Ammon's horn (tissue), 1 donor: ENCODE data around the gene ATXN7L3B.

Source experiments
- DNase-seq: peaks from one replicate; pipeline ENCODE4 v3.0.0-alpha.2; 2016; ENCODE audit warnings: low spot score

The ATXN7L3B gene

DNA sequence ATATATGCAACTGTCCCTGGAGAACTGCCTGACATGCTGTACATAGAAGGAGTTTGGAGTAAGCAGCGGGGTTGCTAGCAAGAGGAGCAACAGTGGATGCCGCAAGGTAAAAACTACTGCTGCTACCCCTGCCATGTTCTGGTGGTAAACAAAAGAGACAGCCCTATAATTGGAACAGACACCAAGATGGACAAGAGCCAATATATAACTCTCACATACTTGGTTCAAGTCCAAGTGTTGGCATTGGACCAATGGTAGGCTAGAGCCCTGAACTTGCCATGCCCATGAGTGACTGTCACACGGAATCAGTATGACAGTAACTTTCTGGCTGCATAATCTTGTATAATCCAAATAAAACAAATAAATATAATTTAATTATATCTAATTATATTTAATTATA lies 13.7 kb downstream of the ATXN7L3B start:
- DNase-seq: no peak

DNA sequence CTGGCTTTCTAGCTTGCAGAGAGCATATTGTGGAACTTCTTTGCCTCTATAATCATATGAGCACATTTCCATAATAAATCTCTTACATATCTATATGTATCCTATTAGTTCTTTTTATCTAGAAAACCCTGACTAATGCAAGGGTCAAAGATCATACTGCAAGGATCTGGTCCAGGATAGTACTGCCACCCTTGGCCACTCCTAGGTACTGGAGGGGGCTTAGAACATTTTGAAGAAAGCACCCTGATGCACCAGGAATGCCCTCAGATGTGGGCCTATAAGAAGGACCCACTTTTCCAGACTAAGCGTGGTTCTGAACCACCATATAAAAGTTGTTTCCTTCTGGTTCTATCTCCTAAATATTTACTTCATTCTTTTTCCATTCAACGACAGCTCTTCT lies 14.6 kb downstream of the ATXN7L3B start:
- no peak for DNase-seq

DNA sequence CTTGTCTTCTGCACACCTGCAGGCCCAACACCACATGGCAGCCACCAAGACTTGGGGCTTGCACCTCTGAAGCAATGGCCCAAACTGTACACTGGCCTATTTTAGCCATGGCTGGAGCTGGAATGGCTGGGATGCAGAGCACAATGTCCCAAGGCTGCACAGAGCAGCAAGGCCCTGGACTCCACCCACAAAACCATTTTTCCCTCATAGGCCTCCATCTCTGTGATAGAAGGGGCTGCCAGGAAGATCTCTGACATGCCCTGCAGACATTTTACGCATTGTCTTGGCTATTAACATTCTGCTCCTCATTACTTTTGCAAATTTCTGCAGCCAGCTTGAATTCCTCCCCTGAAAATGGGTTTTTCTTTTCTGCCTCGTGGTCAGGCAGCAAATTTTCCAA lies 22.1 kb downstream of the ATXN7L3B start:
- no peak for DNase-seq

DNA sequence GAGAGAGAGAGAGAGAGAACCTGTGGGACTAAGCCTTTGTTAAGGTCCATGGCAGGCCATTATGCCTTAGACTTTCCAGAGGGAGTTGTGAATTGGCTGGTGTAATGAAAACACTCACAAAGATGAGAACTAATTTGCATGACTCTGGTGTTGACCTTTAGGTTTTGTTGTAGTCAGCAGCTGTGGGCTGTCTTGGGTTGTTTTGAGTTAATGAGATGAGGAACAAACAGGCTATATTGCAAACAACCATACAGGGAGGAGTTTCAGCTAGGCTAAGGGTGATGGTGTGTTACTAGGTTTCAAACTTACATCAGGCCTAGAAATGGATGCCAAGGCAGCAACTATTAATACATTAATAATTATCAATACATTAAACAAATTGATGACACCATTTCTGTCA lies 26.3 kb downstream of the ATXN7L3B start:
- DNase-seq: no peak

DNA sequence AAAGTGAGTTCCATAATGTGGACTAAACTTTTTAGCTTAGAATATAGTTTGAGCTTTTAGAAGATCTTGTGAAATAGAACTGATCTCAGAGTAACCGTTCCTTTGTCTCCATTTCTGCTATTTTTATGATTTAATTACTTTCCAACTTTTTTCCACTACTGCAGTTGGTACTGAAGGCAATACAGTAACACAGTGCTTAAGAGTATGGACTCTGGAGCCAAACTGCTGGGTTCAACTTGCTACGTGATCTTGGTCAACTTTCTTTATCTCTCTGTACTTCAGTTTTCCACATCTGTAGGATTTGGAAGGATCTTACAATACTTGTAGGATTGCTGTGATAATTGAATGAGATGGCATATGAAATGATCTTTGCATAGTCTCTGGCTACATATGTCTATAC lies 40.9 kb downstream of the ATXN7L3B start:
- no peak for DNase-seq

DNA sequence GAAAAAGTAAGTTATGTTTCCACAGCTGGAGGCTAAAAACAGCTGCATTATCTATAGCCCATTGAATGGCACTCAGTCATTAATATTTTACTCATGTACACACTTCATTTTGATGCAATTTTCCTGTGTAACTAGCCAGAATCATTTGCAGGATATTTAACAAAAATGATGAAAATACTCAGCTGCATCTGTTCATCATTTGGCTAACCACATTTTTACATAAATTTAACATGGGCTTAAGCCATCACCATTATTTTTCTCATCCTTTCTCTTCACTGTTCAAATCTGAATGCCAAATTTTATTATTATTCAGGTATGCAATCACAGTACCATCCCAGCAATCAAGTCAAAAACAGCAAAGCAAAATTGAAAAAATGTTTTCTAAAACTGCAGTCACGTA lies 41.8 kb downstream of the ATXN7L3B start:
- peak; percentile 2 for DNase-seq

DNA sequence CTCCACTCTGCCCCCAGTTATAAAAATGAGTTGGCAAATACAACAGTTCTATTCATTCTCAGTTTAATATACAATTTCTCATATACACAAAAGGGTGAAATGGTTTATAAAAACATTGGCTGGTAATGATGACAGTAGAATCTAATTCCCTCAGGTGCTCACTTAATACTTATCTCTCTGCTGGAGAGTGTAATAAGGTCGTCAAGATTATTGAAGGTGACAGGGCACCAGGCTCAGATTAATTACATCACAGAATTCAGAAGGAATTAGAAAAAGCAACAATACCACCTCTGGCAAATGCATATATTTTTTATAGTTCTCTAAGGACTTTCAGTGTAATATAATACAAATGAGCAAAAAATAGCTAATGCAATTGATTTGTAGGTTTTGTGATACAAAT lies 42.3 kb downstream of the ATXN7L3B start:
- no peak for DNase-seq

DNA sequence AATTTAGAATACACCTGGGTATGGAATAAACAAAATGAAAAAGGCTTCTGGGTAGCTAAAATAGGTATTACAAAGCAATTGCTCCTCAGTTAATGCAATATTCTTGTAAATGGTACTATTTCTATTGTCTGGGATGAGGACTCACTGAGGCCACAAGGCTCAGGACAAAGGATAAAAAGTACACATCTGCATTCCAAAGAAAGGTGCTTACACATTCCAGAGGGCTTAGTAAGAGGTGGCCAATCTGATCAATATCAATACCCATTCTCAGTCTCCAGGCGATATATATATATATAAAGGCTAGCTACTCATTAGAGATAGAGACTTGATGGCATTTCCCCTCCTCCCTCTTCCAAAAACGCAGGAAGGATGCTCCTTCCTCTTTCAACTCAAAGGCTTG lies 43.8 kb downstream of the ATXN7L3B start:
- no peak for DNase-seq

DNA sequence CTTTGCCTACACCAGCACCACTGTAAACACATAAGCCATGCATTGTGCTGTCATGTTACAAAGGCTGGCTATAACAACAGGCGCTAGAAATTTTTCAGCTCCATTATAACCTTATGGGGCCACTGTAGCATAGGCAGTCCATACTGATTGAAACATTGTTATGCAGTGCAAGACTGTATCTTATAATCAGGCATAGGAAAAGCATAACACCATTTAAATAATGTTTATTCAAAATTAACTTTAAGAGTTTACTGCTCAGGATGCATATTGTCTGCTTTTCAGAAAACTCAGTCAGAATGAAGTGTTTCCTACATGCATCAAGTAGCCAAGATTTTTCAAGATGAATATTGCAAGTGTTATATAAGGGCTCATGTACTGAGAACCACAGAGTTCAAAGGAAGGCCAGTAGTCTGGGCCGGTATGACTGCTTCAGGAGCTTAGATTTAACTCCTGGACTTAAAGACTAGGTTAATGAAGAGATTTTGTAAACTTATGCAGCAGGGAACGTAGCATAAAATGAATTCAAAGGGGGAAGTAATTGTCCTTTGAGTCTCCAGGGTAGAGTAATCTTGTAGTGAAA lies 46.9 kb downstream of the ATXN7L3B start:
- no peak for DNase-seq

DNA sequence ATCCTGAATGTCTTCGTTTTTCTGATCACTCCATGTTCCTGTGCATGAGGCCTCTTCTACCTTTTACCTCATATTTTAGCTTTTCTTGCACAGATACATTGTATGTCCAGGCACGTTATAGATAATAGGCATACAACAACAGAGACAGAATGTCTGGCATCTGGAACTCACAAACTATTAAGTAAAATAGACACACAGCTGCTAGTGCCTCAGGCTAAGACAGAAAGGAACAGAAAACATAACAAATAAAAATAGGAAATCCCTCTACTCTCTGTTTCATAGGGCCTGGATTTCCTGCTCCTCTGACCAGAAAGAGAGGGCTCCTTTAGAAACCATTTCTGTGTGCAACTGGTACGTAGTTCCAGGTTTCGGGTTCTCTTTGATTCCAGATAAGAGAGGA lies 48.6 kb downstream of the ATXN7L3B start:
- no peak for DNase-seq
